Measurements from ENCODE around the gene PPIG.

The PPIG gene

GRCh38 chr2:169664978-169665930 is 81.1 kb downstream of the PPIG start:
- Histone ChIP-seq H3K27ac (ENCODE audit: low read depth, low read length) (no peak overlapping the region), H3K9ac (ENCODE audit: low read length) (no peak overlapping the region), H3K4me3 (ENCODE audit: low read depth in 1 of 2, low read length in 2 of 2) (no peak overlapping the region), H3K36me3 (ENCODE audit: insufficient read depth, low read length) (no peaks in the 10 kb centered on the region), H3K4me1 (ENCODE audit: insufficient read depth, low read length) (no peaks in the 10 kb centered on the region), H3K27me3 (ENCODE audit: control insufficient read depth in 1 of 2, insufficient read depth in 2 of 2, low read length in 2 of 2) (no peaks in the 10 kb centered on the region), H3K9me3 (ENCODE audit: low read length) (no peaks in the 10 kb centered on the region)

- H3K9me3 ChIP-seq (ENCODE audit: low read length), result no peaks in the 10 kb centered on the region
- H3K27me3 ChIP-seq (ENCODE audit: control insufficient read depth in 1 of 2, insufficient read depth in 2 of 2, low read length in 2 of 2), result no peaks in the 10 kb centered on the region
- no peak overlapping the region for H3K27ac ChIP-seq (ENCODE audit: low read depth, low read length)
- H3K4me1 ChIP-seq (ENCODE audit: insufficient read depth, low read length), result no peaks in the 10 kb centered on the region
- H3K9ac ChIP-seq (ENCODE audit: low read length), result no peak overlapping the region
- no peaks in the 10 kb centered on the region for H3K36me3 ChIP-seq (ENCODE audit: insufficient read depth, low read length)
- no peak overlapping the region for H3K4me3 ChIP-seq (ENCODE audit: low read depth in 1 of 2, low read length in 2 of 2)
These were observed 83.4 kb downstream of the PPIG start for GRCh38 chr2:169667583-169667982.

DNA sequence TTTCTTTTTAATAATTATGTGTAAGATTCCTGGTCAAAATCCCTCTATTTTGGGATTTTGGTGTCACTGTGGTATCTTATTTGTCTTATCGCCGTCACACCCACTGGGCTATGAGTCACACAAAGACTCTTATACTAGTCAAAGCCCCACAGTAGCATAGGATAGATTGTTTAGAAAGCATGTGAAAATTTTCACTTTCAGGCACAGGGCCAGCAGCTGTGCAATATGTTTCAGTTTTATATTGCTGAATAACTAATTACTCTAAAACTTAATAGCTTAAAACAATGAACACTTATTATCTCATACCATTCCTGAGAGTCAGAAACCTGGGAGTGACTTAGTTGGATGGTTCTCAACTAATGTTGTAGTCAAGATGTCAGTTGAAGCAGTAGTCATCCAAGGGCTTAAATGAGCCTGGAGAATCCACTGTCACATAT is 86.1 kb downstream of the PPIG start:
- no peaks in the 10 kb centered on the region for H3K27me3 ChIP-seq (ENCODE audit: control insufficient read depth in 1 of 2, insufficient read depth in 2 of 2, low read length in 2 of 2)
- H3K4me3 ChIP-seq (ENCODE audit: low read depth in 1 of 2, low read length in 2 of 2), result no peak overlapping the region
- no peaks in the 10 kb centered on the region for H3K4me1 ChIP-seq (ENCODE audit: insufficient read depth, low read length)
- no peak overlapping the region for H3K27ac ChIP-seq (ENCODE audit: low read depth, low read length)
- H3K9ac ChIP-seq (ENCODE audit: low read length), result no peak overlapping the region
- no peaks in the 10 kb centered on the region for H3K36me3 ChIP-seq (ENCODE audit: insufficient read depth, low read length)
- no peaks in the 10 kb centered on the region for H3K9me3 ChIP-seq (ENCODE audit: low read length)

DNA sequence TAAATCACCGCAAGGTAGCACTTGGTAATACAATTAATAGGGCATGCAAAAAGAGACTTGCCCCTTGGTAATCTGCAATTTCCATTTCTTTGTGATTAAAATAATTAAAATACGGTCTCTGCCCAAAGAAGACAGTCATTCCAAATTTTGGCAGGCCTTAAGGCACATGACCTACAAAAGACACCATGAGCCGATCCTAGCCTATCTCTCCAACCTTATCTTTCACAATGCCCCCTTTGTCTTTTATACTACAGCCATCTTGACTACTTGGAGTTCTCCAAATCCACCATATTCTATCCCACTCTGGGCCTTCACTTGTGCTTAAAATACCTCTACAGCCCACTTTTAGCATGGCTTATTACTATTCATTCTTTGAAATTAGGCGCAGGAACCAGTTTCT is 86.8 kb downstream of the PPIG start:
- no peak overlapping the region for H3K9ac ChIP-seq (ENCODE audit: low read length)
- H3K36me3 ChIP-seq (ENCODE audit: insufficient read depth, low read length), result no peaks in the 10 kb centered on the region
- H3K9me3 ChIP-seq (ENCODE audit: low read length), result no peaks in the 10 kb centered on the region
- H3K27ac ChIP-seq (ENCODE audit: low read depth, low read length), result no peak overlapping the region
- no peaks in the 10 kb centered on the region for H3K4me1 ChIP-seq (ENCODE audit: insufficient read depth, low read length)
- no peak overlapping the region for H3K4me3 ChIP-seq (ENCODE audit: low read depth in 1 of 2, low read length in 2 of 2)
- H3K27me3 ChIP-seq (ENCODE audit: control insufficient read depth in 1 of 2, insufficient read depth in 2 of 2, low read length in 2 of 2), result no peaks in the 10 kb centered on the region

GRCh38 chr2:169672406-169672805 is 88.3 kb downstream of the PPIG start:
- Histone ChIP-seq H3K27me3 (ENCODE audit: control insufficient read depth in 1 of 2, insufficient read depth in 2 of 2, low read length in 2 of 2) (no peaks in the 10 kb centered on the region), H3K9ac (ENCODE audit: low read length) (no peak overlapping the region), H3K27ac (ENCODE audit: low read depth, low read length) (no peak overlapping the region), H3K4me1 (ENCODE audit: insufficient read depth, low read length) (no peaks in the 10 kb centered on the region), H3K9me3 (ENCODE audit: low read length) (no peaks in the 10 kb centered on the region), H3K36me3 (ENCODE audit: insufficient read depth, low read length) (no peaks in the 10 kb centered on the region), H3K4me3 (ENCODE audit: low read depth in 1 of 2, low read length in 2 of 2) (no peak overlapping the region)

- no peak overlapping the region for H3K27ac ChIP-seq (ENCODE audit: low read depth, low read length)
- H3K9ac ChIP-seq (ENCODE audit: low read length), result no peak overlapping the region
- no peaks in the 10 kb centered on the region for H3K9me3 ChIP-seq (ENCODE audit: low read length)
- no peaks in the 10 kb centered on the region for H3K36me3 ChIP-seq (ENCODE audit: insufficient read depth, low read length)
- H3K4me3 ChIP-seq (ENCODE audit: low read depth in 1 of 2, low read length in 2 of 2), result no peak overlapping the region
- no peaks in the 10 kb centered on the region for H3K4me1 ChIP-seq (ENCODE audit: insufficient read depth, low read length)
- H3K27me3 ChIP-seq (ENCODE audit: control insufficient read depth in 1 of 2, insufficient read depth in 2 of 2, low read length in 2 of 2), result no peaks in the 10 kb centered on the region
These were observed 89.0 kb downstream of the PPIG start for GRCh38 chr2:169673106-169673505.

DNA sequence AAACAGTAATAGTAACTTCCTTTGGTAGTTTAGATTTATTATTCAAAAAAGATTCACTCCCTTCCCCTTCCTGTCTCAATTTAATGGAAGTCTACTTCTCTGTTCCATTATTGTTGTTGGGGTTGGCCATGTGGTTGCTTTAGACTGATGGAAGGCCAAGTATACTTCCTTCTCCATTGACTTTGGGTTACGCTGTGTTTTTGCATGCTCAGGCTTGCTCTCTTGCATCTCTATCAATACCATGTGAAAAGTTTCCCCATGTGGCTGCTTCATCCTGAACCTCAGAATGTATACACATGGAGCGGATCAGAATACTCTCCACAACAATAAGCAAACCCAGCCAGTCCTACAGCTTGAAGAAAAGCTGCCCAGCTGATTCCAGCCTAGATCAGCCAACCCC is 89.8 kb downstream of the PPIG start:
- no peak overlapping the region for H3K9ac ChIP-seq (ENCODE audit: low read length)
- H3K27ac ChIP-seq (ENCODE audit: low read depth, low read length), result no peak overlapping the region
- no peaks in the 10 kb centered on the region for H3K9me3 ChIP-seq (ENCODE audit: low read length)
- H3K36me3 ChIP-seq (ENCODE audit: insufficient read depth, low read length), result no peaks in the 10 kb centered on the region
- no peaks in the 10 kb centered on the region for H3K4me1 ChIP-seq (ENCODE audit: insufficient read depth, low read length)
- H3K4me3 ChIP-seq (ENCODE audit: low read depth in 1 of 2, low read length in 2 of 2), result no peak overlapping the region
- no peaks in the 10 kb centered on the region for H3K27me3 ChIP-seq (ENCODE audit: control insufficient read depth in 1 of 2, insufficient read depth in 2 of 2, low read length in 2 of 2)

GRCh38 chr2:169676357-169676756 is 92.2 kb downstream of the PPIG start:
- Histone ChIP-seq H3K36me3 (ENCODE audit: insufficient read depth, low read length) (no peaks in the 10 kb centered on the region), H3K4me1 (ENCODE audit: insufficient read depth, low read length) (no peaks in the 10 kb centered on the region), H3K9me3 (ENCODE audit: low read length) (no peaks in the 10 kb centered on the region), H3K4me3 (ENCODE audit: low read depth in 1 of 2, low read length in 2 of 2) (no peak overlapping the region), H3K27ac (ENCODE audit: low read depth, low read length) (no peak overlapping the region), H3K27me3 (ENCODE audit: control insufficient read depth in 1 of 2, insufficient read depth in 2 of 2, low read length in 2 of 2) (no peaks in the 10 kb centered on the region), H3K9ac (ENCODE audit: low read length) (no peak overlapping the region)

GRCh38 chr2:169676850-169677249 is 92.7 kb downstream of the PPIG start:
- H3K36me3 ChIP-seq (ENCODE audit: insufficient read depth, low read length), result no peaks in the 10 kb centered on the region
- no peak overlapping the region for H3K9ac ChIP-seq (ENCODE audit: low read length)
- no peaks in the 10 kb centered on the region for H3K4me1 ChIP-seq (ENCODE audit: insufficient read depth, low read length)
- no peaks in the 10 kb centered on the region for H3K27me3 ChIP-seq (ENCODE audit: control insufficient read depth in 1 of 2, insufficient read depth in 2 of 2, low read length in 2 of 2)
- no peak overlapping the region for H3K27ac ChIP-seq (ENCODE audit: low read depth, low read length)
- H3K9me3 ChIP-seq (ENCODE audit: low read length), result no peaks in the 10 kb centered on the region
- no peak overlapping the region for H3K4me3 ChIP-seq (ENCODE audit: low read depth in 1 of 2, low read length in 2 of 2)

DNA sequence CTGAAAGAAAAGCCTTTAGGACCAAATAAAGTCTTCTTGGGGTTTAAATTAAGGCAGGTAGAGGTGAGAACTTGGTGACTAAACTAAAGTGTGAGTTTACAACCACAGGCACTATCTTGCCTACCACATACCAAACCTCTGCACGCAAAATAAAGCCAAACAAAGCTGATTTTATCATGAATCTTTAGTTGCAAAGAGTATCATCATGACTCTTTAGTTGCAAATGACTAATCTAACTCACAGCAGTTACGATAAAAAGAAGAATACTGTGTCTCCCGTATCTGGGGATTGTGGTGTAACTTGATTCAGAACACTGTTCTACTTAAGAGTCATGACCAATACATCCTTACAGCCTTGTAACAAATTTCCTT is 98.9 kb downstream of the PPIG start:
- H3K4me3 ChIP-seq (ENCODE audit: low read depth in 1 of 2, low read length in 2 of 2), result no peak overlapping the region
- no peaks in the 10 kb centered on the region for H3K9me3 ChIP-seq (ENCODE audit: low read length)
- H3K4me1 ChIP-seq (ENCODE audit: insufficient read depth, low read length), result no peaks in the 10 kb centered on the region
- H3K9ac ChIP-seq (ENCODE audit: low read length), result no peak overlapping the region
- no peak overlapping the region for H3K27ac ChIP-seq (ENCODE audit: low read depth, low read length)
- no peaks in the 10 kb centered on the region for H3K27me3 ChIP-seq (ENCODE audit: control insufficient read depth in 1 of 2, insufficient read depth in 2 of 2, low read length in 2 of 2)
- no peaks in the 10 kb centered on the region for H3K36me3 ChIP-seq (ENCODE audit: insufficient read depth, low read length)

GRCh38 chr2:169683425-169684134 is 99.4 kb downstream of the PPIG start:
- Histone ChIP-seq H3K36me3 (ENCODE audit: insufficient read depth, low read length) (no peaks in the 10 kb centered on the region), H3K27ac (ENCODE audit: low read depth, low read length) (no peak overlapping the region), H3K4me1 (ENCODE audit: insufficient read depth, low read length) (no peaks in the 10 kb centered on the region), H3K9me3 (ENCODE audit: low read length) (no peaks in the 10 kb centered on the region), H3K27me3 (ENCODE audit: control insufficient read depth in 1 of 2, insufficient read depth in 2 of 2, low read length in 2 of 2) (no peaks in the 10 kb centered on the region), H3K4me3 (ENCODE audit: low read depth in 1 of 2, low read length in 2 of 2) (no peak overlapping the region), H3K9ac (ENCODE audit: low read length) (no peak overlapping the region)
